PC-9 (cell line): ENCODE measurements around the gene EMD. TPM values are rescaled to one million over a fixed set of nuclear protein-coding genes. Genes with fewer than 3 reads are reported as not detected.

Experiments
- BruUV-seq: library from RNA; stranded (reverse); fragments of 400-500 nt; replicated peaks from 2 replicates; lab custom pipeline; 2021; lab: Mats Ljungman, UMichigan
- CTCF ChIA-PET: fragments of 300-600 bp; sonication (Branson Sonifier 250); formaldehyde crosslinking; loops from one replicate; lab custom pipeline; 2022; ENCODE audit warnings: antibody characterized with exemption; lab: Charles Lee
- POLR2A ChIA-PET: fragments of 300-600 bp; sonication (Branson Sonifier 250); formaldehyde crosslinking; loops from one replicate; lab custom pipeline; 2022; ENCODE audit warnings: antibody characterized with exemption; ENCODE audit not compliant: unreplicated experiment; lab: Charles Lee
- DNase-seq, 2 experiments: peaks; one replicate each; pipeline versions ENCODE4 v3.0.0 to v3.0.0-alpha.2; 2015 to 2022; ENCODE audit warnings: mixed read lengths in 1 of 2
- H2AFZ ChIP-seq: fragments of 200-600 bp; sonication (generic); 2 replicates; pipeline ENCODE4 v1.8.1; 2017; ENCODE audit warnings: antibody characterized with exemption
- H3F3A ChIP-seq: fragments of 200-600 bp; sonication (generic); 2 replicates; pipeline ENCODE4 v1.8.1; 2017; ENCODE audit warnings: antibody characterized with exemption, mild to moderate bottlenecking, low read depth; ENCODE audit not compliant: insufficient read depth
- H3K27ac ChIP-seq: fragments of 200-600 bp; sonication (generic); 2 replicates; pipeline ENCODE4 v1.6.1; 2016; ENCODE audit warnings: mixed run types
- H3K27me3 ChIP-seq: fragments of 200-600 bp; sonication (generic); 2 replicates; pipeline ENCODE4 v1.6.1; 2016; ENCODE audit warnings: low read depth, mixed run types; ENCODE audit not compliant: insufficient read depth
- H3K36me3 ChIP-seq: fragments of 200-600 bp; sonication (generic); 2 replicates; pipeline ENCODE4 v1.6.1; 2016; ENCODE audit warnings: low read depth, mixed run types
- H3K4me1 ChIP-seq: fragments of 200-600 bp; sonication (generic); replicated peaks from 2 replicates; pipeline ENCODE4 v1.6.1; 2016; ENCODE audit warnings: mixed run types; ENCODE audit not compliant: insufficient read depth
- H3K4me2 ChIP-seq: fragments of 200-600 bp; sonication (generic); 2 replicates; pipeline ENCODE4 v1.6.1; 2017; ENCODE audit warnings: mixed run types
- H3K4me3 ChIP-seq: fragments of 200-600 bp; sonication (generic); 2 replicates; pipeline ENCODE4 v1.6.1; 2016; ENCODE audit warnings: mixed run types
- H3K79me2 ChIP-seq: fragments of 200-600 bp; sonication (generic); 2 replicates; pipeline ENCODE4 v1.6.1; 2017; ENCODE audit warnings: low read depth, mixed run types
- H3K9me2 ChIP-seq: fragments of 200-600 bp; sonication (generic); 2 replicates; pipeline ENCODE4 v1.8.1; 2017; ENCODE audit warnings: mild to moderate bottlenecking; ENCODE audit not compliant: insufficient read depth
- H3K9me3 ChIP-seq: fragments of 200-600 bp; sonication (generic); 2 replicates; pipeline ENCODE4 v1.8.1; 2016; ENCODE audit warnings: low read depth; ENCODE audit not compliant: insufficient read depth
- H4K20me1 ChIP-seq: fragments of 200-600 bp; sonication (generic); 2 replicates; pipeline ENCODE4 v1.8.1; 2017; ENCODE audit not compliant: insufficient read depth
- CTCF ChIP-seq: fragments of 200-600 bp; sonication (generic); conservative IDR thresholded peaks from 2 replicates; pipeline ENCODE4 v1.6.1; 2017; ENCODE audit warnings: mixed run types, antibody characterized with exemption, mild to moderate bottlenecking, moderate library complexity
- EZH2 ChIP-seq: fragments of 200-600 bp; sonication (generic); IDR thresholded peaks from 2 replicates; pipeline ENCODE4 v1.8.0; 2017; ENCODE audit warnings: antibody characterized with exemption, low read depth
- intact Hi-C: fragments of 100-400 bp; cut with micrococcal nuclease; formaldehyde crosslinking; loops from one replicate; pipeline ENCODE4 v1.10.0; 2022; ENCODE audit not compliant: unreplicated experiment
- total RNA-seq: library from RNA; stranded (reverse); gene quantifications from 2 replicates; pipeline ENCODE4 v1.2.3, GENCODE V29; 2021

EMD gene
- total RNA-seq, 1 experiment from 2014 or later = 164 TPM

GRCh38 chrX:154381271-154381670, 2.2 kb downstream of the EMD start:
- H3K36me3 ChIP-seq = no peaks in the 10 kb centered on the region
- no peaks in the 10 kb centered on the region for H4K20me1 ChIP-seq
- no peaks in the 10 kb centered on the region for H3F3A ChIP-seq
- H3K27ac ChIP-seq = no peak overlapping the region
- ChIA-PET POLR2A (interaction anchor here (0.5 to 0.6 kb wide), 2 partner anchors 17 to 151 kb away, joined by 3 to 5 read pairs; no protein-coding TSS in a partner anchor), CTCF (no interaction called here)
- H3K4me2 ChIP-seq = no peak overlapping the region
- TF ChIP-seq EZH2 = no peak
- no peak for TF ChIP-seq CTCF
- BruUV-seq = no TSS peak
- intact Hi-C loops = no loop called here
- H3K9me3 ChIP-seq = no peaks in the 10 kb centered on the region
- no peaks in the 10 kb centered on the region for H3K27me3 ChIP-seq
- peaks cover 12% of the 10 kb centered on the region; the same call in 1 of the 2 replicates for H3K79me2 ChIP-seq
- no peaks in the 10 kb centered on the region for H3K9me2 ChIP-seq
- no peak overlapping the region for H2AFZ ChIP-seq
- no peaks in the 10 kb centered on the region for H3K4me1 ChIP-seq
- no peak overlapping the region for H3K4me3 ChIP-seq
- DNase-seq = no peak

- no TSS peak for BruUV-seq
- Histone ChIP-seq H3K27ac (no peak overlapping the region), H3K4me1 (no peaks in the 10 kb centered on the region), H3K4me2 (no peak overlapping the region), H3K4me3 (no peak overlapping the region), H2AFZ (no peak overlapping the region), H3K36me3 (no peaks in the 10 kb centered on the region), H3K9me3 (no peaks in the 10 kb centered on the region), H3F3A (no peaks in the 10 kb centered on the region), H3K27me3 (no peaks in the 10 kb centered on the region), H3K79me2 (peaks cover 12% of the 10 kb centered on the region; the same call in 1 of the 2 replicates), H4K20me1 (no peaks in the 10 kb centered on the region), H3K9me2 (no peaks in the 10 kb centered on the region)
- ChIA-PET POLR2A (interaction anchor here (0.5 to 0.7 kb wide), 3 partner anchors 11 to 160 kb away, joined by 3 to 5 read pairs (median 3); no protein-coding TSS in a partner anchor), CTCF (interaction anchor here (2.1 kb wide), 1 partner anchor 9 kb away, joined by 9 read pairs; no protein-coding TSS in a partner anchor)
- intact Hi-C loops = no loop called here
- TF ChIP-seq CTCF = no peak
- DNase-seq = no peak
Measured at GRCh38 chrX:154382483-154383069, 3.5 kb downstream of the EMD start.

GRCh38 chrX:154383359-154384283, 4.5 kb downstream of the EMD start:
- H3K27ac ChIP-seq = no peak overlapping the region
- no peak for DNase-seq
- ChIA-PET CTCF (interaction anchor here (2.1 kb wide), 1 partner anchor 10 kb away, joined by 9 read pairs; no protein-coding TSS in a partner anchor), POLR2A (interaction anchor here (0.5 to 0.6 kb wide), 3 partner anchors 8 to 373 kb away, joined by 3 to 5 read pairs (median 3); no protein-coding TSS in a partner anchor)
- no peaks in the 10 kb centered on the region for H4K20me1 ChIP-seq
- no peaks in the 10 kb centered on the region for H3K9me2 ChIP-seq
- H3K4me3 ChIP-seq = no peak overlapping the region
- H3K9me3 ChIP-seq = no peaks in the 10 kb centered on the region
- intact Hi-C loops = no loop called here
- H2AFZ ChIP-seq = no peak overlapping the region
- no peaks in the 10 kb centered on the region for H3F3A ChIP-seq
- TF ChIP-seq EZH2 = no peak
- no peak for TF ChIP-seq CTCF
- no peaks in the 10 kb centered on the region for H3K27me3 ChIP-seq
- no peaks in the 10 kb centered on the region for H3K36me3 ChIP-seq
- no peak overlapping the region for H3K4me2 ChIP-seq
- H3K79me2 ChIP-seq = peaks cover 12% of the 10 kb centered on the region; the same call in 1 of the 2 replicates
- BruUV-seq = no TSS peak
- H3K4me1 ChIP-seq = no peaks in the 10 kb centered on the region
